HUES48 (cell line): ENCODE results near the gene TSC22D1.

Experiments used
- H3K27ac ChIP-seq: one replicate; pipeline ENCODE4 v1.7.0; 2013; ENCODE audit warnings: low read depth, low read length, inconsistent platforms
- H3K27me3 ChIP-seq: 2 replicates; pipeline ENCODE4 v1.6.1; 2013; ENCODE audit warnings: mild to moderate bottlenecking, low read length; ENCODE audit not compliant: control insufficient read depth, insufficient read depth
- H3K36me3 ChIP-seq: 2 replicates; pipeline ENCODE4 v1.6.1; 2013; ENCODE audit warnings: low read length; ENCODE audit not compliant: control insufficient read depth, insufficient read depth
- H3K4me1 ChIP-seq: 2 replicates; pipeline ENCODE4 v1.6.1; 2013; ENCODE audit warnings: mild to moderate bottlenecking, low read length; ENCODE audit not compliant: control insufficient read depth, insufficient read depth
- H3K4me3 ChIP-seq: 2 replicates; pipeline ENCODE4 v1.5.1; 2013; ENCODE audit warnings: mild to moderate bottlenecking, low read depth, low read length
- H3K9ac ChIP-seq: 2 replicates; pipeline ENCODE4 v1.6.1; 2013; ENCODE audit warnings: mild to moderate bottlenecking, low read depth, low read length, moderate library complexity
- H3K9me3 ChIP-seq: 2 replicates; pipeline ENCODE4 v1.6.1; 2013; ENCODE audit warnings: low read length; ENCODE audit not compliant: control insufficient read depth, insufficient read depth

Gene TSC22D1

GRCh38 chr13:44437356-44438233 is 138.5 kb downstream of the TSC22D1 start:
- Histone ChIP-seq H3K36me3 (peaks cover 22% of the 10 kb centered on the region), H3K4me1 (peaks cover 21% of the 10 kb centered on the region), H3K27me3 (no peaks in the 10 kb centered on the region), H3K4me3 (peak overlapping the region; percentile 86), H3K9ac (no peak overlapping the region), H3K27ac (peak overlapping the region; percentile 90), H3K9me3 (no peaks in the 10 kb centered on the region)

DNA sequence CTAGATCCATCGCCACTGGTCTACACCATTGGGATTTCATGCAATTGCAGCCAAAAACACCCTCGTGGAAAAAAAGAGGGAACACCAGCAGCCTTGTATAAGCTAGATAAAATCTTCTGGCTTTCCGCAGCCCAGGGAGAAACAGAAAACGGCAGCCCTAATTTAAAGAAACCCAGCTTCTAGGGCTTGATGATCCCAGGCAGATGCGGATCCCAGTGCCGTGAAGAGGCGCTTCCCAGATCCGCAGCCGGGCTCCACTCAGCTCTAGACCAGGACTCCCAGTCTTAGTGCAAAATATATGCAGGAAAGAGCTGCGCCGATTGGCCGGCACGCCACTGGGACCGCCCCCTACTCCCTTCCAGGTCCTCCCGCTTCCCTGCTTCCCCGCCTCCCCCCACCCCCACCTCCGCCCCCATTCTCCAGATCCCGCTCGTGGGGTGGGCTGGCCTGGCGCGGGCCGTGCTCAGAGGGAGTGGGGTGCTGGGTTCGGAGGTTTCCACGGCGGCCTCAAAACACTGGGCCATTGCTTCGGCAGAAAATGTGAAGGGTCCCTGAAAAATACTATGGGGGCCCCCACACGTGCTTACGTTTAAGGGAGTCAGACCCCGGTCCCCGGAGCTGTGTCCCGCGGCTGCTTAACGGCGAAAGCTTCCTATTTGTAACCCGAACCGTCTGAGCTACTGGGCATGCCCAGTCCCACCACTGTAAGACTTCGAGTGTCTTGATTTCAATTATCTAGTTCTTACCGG is 139.4 kb downstream of the TSC22D1 start:
- H3K27ac ChIP-seq: peak overlapping the region; percentile 98
- H3K9me3 ChIP-seq: no peaks in the 10 kb centered on the region
- H3K9ac ChIP-seq: peak overlapping the region; percentile 99
- H3K4me1 ChIP-seq: peaks cover 21% of the 10 kb centered on the region
- H3K4me3 ChIP-seq: peak overlapping the region; percentile 86
- no peaks in the 10 kb centered on the region for H3K27me3 ChIP-seq
- H3K36me3 ChIP-seq: peaks cover 22% of the 10 kb centered on the region

GRCh38 chr13:44435919-44436510 is 140.1 kb downstream of the TSC22D1 start:
- Histone ChIP-seq H3K4me3 (peak overlapping the region; percentile 86), H3K27me3 (no peaks in the 10 kb centered on the region), H3K4me1 (peaks cover 18% of the 10 kb centered on the region), H3K9me3 (no peaks in the 10 kb centered on the region), H3K9ac (peak overlapping the region; percentile 99), H3K36me3 (peaks cover 22% of the 10 kb centered on the region), H3K27ac (peak overlapping the region; percentile 98)

DNA sequence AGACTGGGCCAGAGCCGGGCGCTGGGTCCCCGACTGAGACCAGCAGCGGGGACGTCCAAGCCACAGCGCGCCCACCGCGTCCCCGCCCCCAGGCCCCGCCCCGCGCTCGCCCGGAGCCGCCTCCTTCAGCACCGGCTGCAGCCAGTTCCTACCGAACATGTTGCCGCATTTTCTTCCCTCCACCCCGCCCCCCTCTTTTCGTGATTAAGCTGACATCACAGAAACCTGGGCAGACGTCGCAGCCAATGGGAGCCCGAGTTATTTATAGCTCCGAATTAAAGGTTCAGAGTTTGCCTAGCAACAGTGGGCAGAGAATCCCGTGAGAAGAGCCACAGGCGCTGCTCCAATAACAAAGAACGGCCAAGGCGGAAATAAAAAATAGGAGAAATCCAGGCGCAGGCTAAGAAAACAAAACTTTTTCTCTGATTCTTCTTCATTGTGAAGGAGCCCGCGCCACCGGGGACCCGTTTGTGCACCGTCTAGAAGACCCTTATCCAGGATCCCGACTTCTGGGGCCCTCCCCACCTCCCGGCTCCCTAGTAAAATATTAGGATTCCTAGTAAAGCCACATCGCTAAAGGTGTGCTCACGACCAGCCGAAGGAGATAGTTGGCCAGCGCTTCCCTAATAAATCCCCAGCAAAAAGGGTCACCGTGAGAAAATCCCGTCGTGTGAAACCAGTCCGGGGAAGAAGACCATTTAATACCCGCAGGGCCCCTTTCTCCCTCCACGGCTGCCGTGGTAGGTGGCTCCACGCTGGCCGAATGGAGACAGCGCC is 140.8 kb downstream of the TSC22D1 start:
- no peaks in the 10 kb centered on the region for H3K27me3 ChIP-seq
- peaks cover 18% of the 10 kb centered on the region for H3K4me1 ChIP-seq
- peak overlapping the region; percentile 98 for H3K27ac ChIP-seq
- H3K4me3 ChIP-seq: peak overlapping the region; percentile 86
- H3K36me3 ChIP-seq: peaks cover 22% of the 10 kb centered on the region
- H3K9ac ChIP-seq: peak overlapping the region; percentile 99
- H3K9me3 ChIP-seq: no peaks in the 10 kb centered on the region

GRCh38 chr13:44434766-44435141 is 141.4 kb downstream of the TSC22D1 start:
- H3K36me3 ChIP-seq: peaks cover 22% of the 10 kb centered on the region
- H3K4me3 ChIP-seq: peak overlapping the region; percentile 62
- H3K27me3 ChIP-seq: no peaks in the 10 kb centered on the region
- no peaks in the 10 kb centered on the region for H3K9me3 ChIP-seq
- peaks cover 18% of the 10 kb centered on the region for H3K4me1 ChIP-seq
- H3K27ac ChIP-seq: peak overlapping the region; percentile 13
- H3K9ac ChIP-seq: peak overlapping the region; percentile 44; the same call in 1 of the 2 replicates

DNA sequence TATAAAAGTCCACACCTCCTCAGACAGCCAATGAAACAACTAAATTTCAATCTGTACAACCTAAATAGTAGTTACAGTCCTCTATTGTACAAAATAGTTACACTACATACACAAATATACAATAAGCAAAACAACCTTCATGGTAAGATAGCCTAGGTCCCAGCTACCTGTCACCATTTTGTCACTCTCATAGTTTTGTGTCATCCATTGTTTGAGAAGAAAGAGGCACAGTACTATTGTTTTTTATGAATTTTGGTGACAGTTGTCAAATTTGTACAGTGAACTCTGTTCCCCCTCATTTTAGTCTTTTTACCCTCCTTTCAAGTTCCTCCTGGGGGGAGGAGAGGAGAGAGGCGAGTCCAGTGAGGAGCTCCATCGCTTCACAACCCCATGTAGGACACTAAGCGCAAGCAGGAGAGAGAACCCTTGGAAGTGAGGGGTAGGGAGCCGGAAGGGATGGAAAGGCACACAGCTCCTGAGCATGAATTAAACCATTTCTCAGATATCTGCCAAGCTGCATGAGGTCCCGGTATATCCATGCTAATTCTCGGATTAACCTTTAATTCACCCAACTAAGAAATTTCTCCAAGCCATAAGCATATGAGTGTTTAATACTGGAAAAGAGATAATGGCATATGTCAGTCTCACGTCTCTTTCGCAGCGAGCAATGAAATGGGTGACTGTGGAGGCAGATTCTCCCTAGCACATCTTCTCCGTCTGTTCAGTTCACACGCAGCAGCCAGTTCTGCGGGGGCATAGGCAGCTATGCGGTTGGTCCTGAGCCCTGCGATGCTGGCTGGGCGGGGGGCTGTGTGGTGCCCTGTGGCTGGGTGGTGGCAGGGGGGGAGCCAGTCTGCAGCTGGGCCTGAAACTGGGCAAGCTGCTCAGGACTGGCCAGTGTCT is 142.0 kb downstream of the TSC22D1 start:
- no peaks in the 10 kb centered on the region for H3K27me3 ChIP-seq
- peaks cover 22% of the 10 kb centered on the region for H3K36me3 ChIP-seq
- H3K27ac ChIP-seq: peak overlapping the region; percentile 13
- H3K4me3 ChIP-seq: peak overlapping the region; percentile 62
- H3K4me1 ChIP-seq: peaks cover 18% of the 10 kb centered on the region
- H3K9ac ChIP-seq: no peak overlapping the region
- no peaks in the 10 kb centered on the region for H3K9me3 ChIP-seq

- H3K4me1 ChIP-seq: peaks cover 12% of the 10 kb centered on the region
- H3K4me3 ChIP-seq: no peak overlapping the region
- no peaks in the 10 kb centered on the region for H3K27me3 ChIP-seq
- no peak overlapping the region for H3K27ac ChIP-seq
- H3K36me3 ChIP-seq: peaks cover 22% of the 10 kb centered on the region
- no peak overlapping the region for H3K9ac ChIP-seq
- no peaks in the 10 kb centered on the region for H3K9me3 ChIP-seq
Observed at GRCh38 chr13:44432650-44433049, 143.5 kb downstream of the TSC22D1 start.

- no peaks in the 10 kb centered on the region for H3K27me3 ChIP-seq
- H3K9ac ChIP-seq: no peak overlapping the region
- H3K36me3 ChIP-seq: peaks cover 22% of the 10 kb centered on the region
- no peak overlapping the region for H3K27ac ChIP-seq
- H3K9me3 ChIP-seq: no peaks in the 10 kb centered on the region
- 0 out of 2 replicates have a peak, but pooled peaks cover 7% of the 10 kb centered on the region for H3K4me1 ChIP-seq
- H3K4me3 ChIP-seq: no peak overlapping the region
Observed at GRCh38 chr13:44431150-44431549, 145.0 kb downstream of the TSC22D1 start.

GRCh38 chr13:44429311-44429710 is 146.8 kb downstream of the TSC22D1 start:
- no peak overlapping the region for H3K9ac ChIP-seq
- H3K9me3 ChIP-seq: no peaks in the 10 kb centered on the region
- H3K4me1 ChIP-seq: 0 out of 2 replicates have a peak, but pooled peaks cover 2% of the 10 kb centered on the region
- H3K4me3 ChIP-seq: no peak overlapping the region
- H3K36me3 ChIP-seq: peaks cover 17% of the 10 kb centered on the region
- no peaks in the 10 kb centered on the region for H3K27me3 ChIP-seq
- no peak overlapping the region for H3K27ac ChIP-seq

- Histone ChIP-seq H3K4me3 (no peak overlapping the region), H3K27me3 (no peaks in the 10 kb centered on the region), H3K9me3 (no peaks in the 10 kb centered on the region), H3K4me1 (no peaks in the 10 kb centered on the region), H3K27ac (no peak overlapping the region), H3K36me3 (no peaks in the 10 kb centered on the region), H3K9ac (no peak overlapping the region)
Observed at GRCh38 chr13:44426461-44426860, 149.7 kb downstream of the TSC22D1 start.
